ENCODE measurements around the gene ZER1.
"Not testable (repeated sequence)": the region's sequence is repeated elsewhere in the genome, so short reads cannot be mapped to it uniquely, and the experiment has no call there.

The ZER1 gene

DNA sequence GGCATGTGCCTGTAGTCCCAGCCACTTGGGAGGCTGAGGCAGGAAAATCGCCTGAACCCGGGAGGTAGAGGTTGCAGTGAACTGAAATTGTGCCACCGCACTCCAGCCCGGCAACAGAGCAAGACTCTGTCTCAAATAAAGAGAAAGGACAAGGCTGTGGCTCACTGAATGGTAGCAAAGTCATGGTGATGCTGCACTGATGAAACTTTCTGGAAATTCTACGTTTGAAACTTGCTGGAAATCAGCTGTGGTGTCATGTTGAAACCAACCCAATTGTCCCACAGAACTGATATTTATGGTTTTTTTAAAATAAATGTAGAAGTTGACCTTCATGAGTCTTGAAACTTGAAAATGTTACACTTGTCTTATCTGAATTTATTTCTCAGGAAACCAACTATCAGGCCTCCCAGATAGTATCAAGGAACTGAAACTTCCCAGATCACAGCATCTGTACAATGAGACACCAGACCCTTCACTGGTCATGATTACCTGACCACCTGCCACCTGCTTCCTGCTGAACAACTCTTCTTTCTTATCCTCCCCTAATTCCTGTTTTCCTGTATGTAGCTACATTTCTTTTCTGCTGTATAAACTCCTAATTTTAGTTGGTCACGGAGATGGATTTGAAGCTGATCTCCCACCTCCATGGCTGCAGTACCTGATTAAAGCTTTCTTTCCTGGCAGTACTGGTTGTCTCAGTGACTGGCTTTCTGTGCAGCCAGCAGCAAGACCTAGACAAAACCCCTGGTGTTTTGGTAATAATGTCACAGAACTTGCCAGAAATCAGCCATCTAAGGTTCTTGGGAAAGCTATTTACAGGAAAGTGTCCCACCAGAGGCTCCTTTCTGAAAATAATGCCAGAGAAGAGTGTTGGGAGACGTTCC, 9.7 kb upstream of the ZER1 start:
- H3K14ac ChIP-seq (ENCODE audit: low read length), result no peak overlapping the region
- H2BK12ac ChIP-seq (ENCODE audit: low read length), result no peak overlapping the region
- no peak overlapping the region for H3K18ac ChIP-seq (ENCODE audit: low read length)
- no peak overlapping the region for H4K91ac ChIP-seq (ENCODE audit: low read depth, low read length, poor library complexity)
- H3K23ac ChIP-seq (ENCODE audit: low read depth, low read length, poor library complexity), result no peak overlapping the region
- H2AK5ac ChIP-seq (ENCODE audit: low read depth, low read length), result no peak overlapping the region
- DNase-seq (ENCODE audit: low spot score), result no peak
- H2BK15ac ChIP-seq (ENCODE audit: low read length), result no peak overlapping the region
- peaks cover 0 to 2% of the 10 kb centered on the region in 2 donors for H3K4me1 ChIP-seq (ENCODE audit: control insufficient read depth in 2 of 2, insufficient read depth in 1 of 2, low read depth in 1 of 2, low read length in 2 of 2)
- no CpG with 5 or more reads among the region's 7 CpGs for WGBS, 2 donors (ENCODE audit: extremely low coverage in 2 of 2, insufficient read length in 2 of 2, insufficient replicate concordance in 1 of 2)
- H2BK120ac ChIP-seq (ENCODE audit: low read depth, low read length), result no peak overlapping the region
- H4K8ac ChIP-seq (ENCODE audit: low read depth, low read length), result no peak overlapping the region
- H3K27ac ChIP-seq (replicated peaks; ENCODE audit: low read length), result no peak overlapping the region
- H3K27me3 ChIP-seq (ENCODE audit: control insufficient read depth in 3 of 3, insufficient read depth in 3 of 3, low read depth in 1 of 3, low read length in 3 of 3), result no peaks in the 10 kb centered on the region
- H3K9me3 ChIP-seq (replicated peaks in 1 of 2; ENCODE audit: control insufficient read depth in 2 of 2, insufficient read depth in 1 of 2, low read depth in 1 of 2, low read length in 2 of 2), result peaks cover 1 to 8% of the 10 kb centered on the region in 2 donors
- H3K4ac ChIP-seq (ENCODE audit: low read length), result no peak overlapping the region
- no peak overlapping the region for H3K9ac ChIP-seq (ENCODE audit: low read depth, low read length, poor library complexity)
- H3K4me3 ChIP-seq (ENCODE audit: low read length in 2 of 2), result no peak overlapping the region
- no peak overlapping the region for H2AFZ ChIP-seq (ENCODE audit: low read length)
- H3K4me2 ChIP-seq (ENCODE audit: insufficient read depth, low read length, poor library complexity, severe bottlenecking), result no peak overlapping the region
- H3K36me3 ChIP-seq (replicated peaks in 1 of 2; ENCODE audit: control insufficient read depth in 2 of 2, insufficient read depth in 2 of 2, low read length in 2 of 2), result no peaks in the 10 kb centered on the region
- no peaks in the 10 kb centered on the region for H3K79me1 ChIP-seq (ENCODE audit: low read depth, low read length)
- H2BK5ac ChIP-seq (ENCODE audit: low read length), result no peak overlapping the region

DNA sequence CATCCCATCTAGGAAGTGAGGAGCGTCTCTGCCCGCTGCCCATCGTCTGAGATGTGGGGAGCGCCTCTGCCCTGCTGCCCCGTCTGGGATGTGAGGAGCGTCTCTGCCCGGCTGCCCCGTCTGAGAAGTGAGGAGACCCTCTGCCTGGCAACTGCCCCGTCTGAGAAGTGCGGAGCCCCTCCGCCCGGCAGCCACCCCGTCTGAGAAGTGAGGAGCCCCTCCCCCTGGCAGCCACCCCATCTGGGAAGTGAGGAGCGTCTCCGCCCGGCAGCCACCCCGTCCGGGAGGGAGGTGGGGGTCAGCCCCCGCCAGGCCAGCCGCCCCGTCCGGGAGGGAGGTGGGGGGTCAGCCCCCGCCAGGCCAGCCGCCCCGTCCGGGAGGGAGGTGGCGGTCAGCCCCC, 8.4 kb upstream of the ZER1 start:
- peaks cover 1 to 12% of the 10 kb centered on the region in 2 donors for H3K9me3 ChIP-seq (replicated peaks in 1 of 2; ENCODE audit: control insufficient read depth in 2 of 2, insufficient read depth in 1 of 2, low read depth in 1 of 2, low read length in 2 of 2)
- whole genome bisulfite sequencing, 2 donors (ENCODE audit: extremely low coverage in 2 of 2, insufficient read length in 2 of 2, insufficient replicate concordance in 1 of 2), result no CpG with 5 or more reads among the region's 27 CpGs
- DNase-seq (ENCODE audit: low spot score), result not testable (repeated sequence)

DNA sequence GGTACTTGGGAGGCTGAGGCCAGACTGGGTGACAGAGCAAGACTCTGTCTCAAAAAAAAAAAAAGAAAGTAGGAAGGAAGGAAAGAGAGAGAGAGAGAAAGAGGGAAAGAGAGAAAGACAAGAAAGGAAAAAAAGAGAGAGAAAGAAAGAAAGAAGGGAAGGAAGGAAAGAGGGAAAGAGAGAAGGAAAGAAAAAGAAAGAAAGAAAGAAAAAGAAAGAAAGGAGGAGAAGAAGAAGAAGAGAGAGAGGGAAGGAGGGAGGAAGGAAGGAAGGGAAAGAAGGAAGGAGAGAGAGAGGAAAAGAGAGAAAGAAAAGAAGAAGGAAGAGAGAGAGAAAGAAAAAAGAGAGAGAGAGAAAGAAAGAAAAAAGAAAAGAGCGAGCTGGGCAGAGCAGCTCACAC, 3.1 kb upstream of the ZER1 start:
- Histone ChIP-seq H3K4me2 (ENCODE audit: insufficient read depth, low read length, poor library complexity, severe bottlenecking) (no peak overlapping the region), H2BK120ac (ENCODE audit: low read depth, low read length) (no peak overlapping the region), H4K8ac (ENCODE audit: low read depth, low read length) (no peak overlapping the region), H3K14ac (ENCODE audit: low read length) (no peak overlapping the region), H3K36me3 (replicated peaks in 1 of 2; ENCODE audit: control insufficient read depth in 2 of 2, insufficient read depth in 2 of 2, low read length in 2 of 2) (no peaks in the 10 kb centered on the region), H2BK12ac (ENCODE audit: low read length) (no peak overlapping the region), H3K27me3 (ENCODE audit: control insufficient read depth in 3 of 3, insufficient read depth in 3 of 3, low read depth in 1 of 3, low read length in 3 of 3) (no peaks in the 10 kb centered on the region), H2BK5ac (ENCODE audit: low read length) (no peak overlapping the region), H2AK5ac (ENCODE audit: low read depth, low read length) (no peak overlapping the region), H3K23ac (ENCODE audit: low read depth, low read length, poor library complexity) (no peak overlapping the region), H4K91ac (ENCODE audit: low read depth, low read length, poor library complexity) (no peak overlapping the region), H3K18ac (ENCODE audit: low read length) (no peak overlapping the region), H2AFZ (ENCODE audit: low read length) (no peak overlapping the region), H3K27ac (replicated peaks; ENCODE audit: low read length) (no peak overlapping the region), H3K9ac (ENCODE audit: low read depth, low read length, poor library complexity) (no peak overlapping the region), H3K4ac (ENCODE audit: low read length) (no peak overlapping the region), H3K4me1 (ENCODE audit: control insufficient read depth in 2 of 2, insufficient read depth in 1 of 2, low read depth in 1 of 2, low read length in 2 of 2) (peaks cover 3 to 4% of the 10 kb centered on the region in 2 donors), H3K79me1 (ENCODE audit: low read depth, low read length) (no peaks in the 10 kb centered on the region), H2BK15ac (ENCODE audit: low read length) (no peak overlapping the region), H3K9me3 (replicated peaks in 1 of 2; ENCODE audit: control insufficient read depth in 2 of 2, insufficient read depth in 1 of 2, low read depth in 1 of 2, low read length in 2 of 2) (peaks cover 0 to 4% of the 10 kb centered on the region in 2 donors), H3K4me3 (ENCODE audit: low read length in 2 of 2) (no peak overlapping the region)
- no peak for DNase-seq (ENCODE audit: low spot score)
- no CpG with 5 or more reads among the region's 1 CpG for WGBS, 2 donors (ENCODE audit: extremely low coverage in 2 of 2, insufficient read length in 2 of 2, insufficient replicate concordance in 1 of 2)

More for the DNA sequence above, 8.4 kb upstream of the ZER1 start:
- H3K4me3 ChIP-seq (ENCODE audit: low read length in 2 of 2); H2BK12ac ChIP-seq (ENCODE audit: low read length); H2BK15ac ChIP-seq (ENCODE audit: low read length); H3K36me3 ChIP-seq (replicated peaks in 1 of 2; ENCODE audit: control insufficient read depth in 2 of 2, insufficient read depth in 2 of 2, low read length in 2 of 2); H4K8ac ChIP-seq (ENCODE audit: low read depth, low read length); H3K4ac ChIP-seq (ENCODE audit: low read length); H3K79me1 ChIP-seq (ENCODE audit: low read depth, low read length); H2AK5ac ChIP-seq (ENCODE audit: low read depth, low read length); H3K4me1 ChIP-seq (ENCODE audit: control insufficient read depth in 2 of 2, insufficient read depth in 1 of 2, low read depth in 1 of 2, low read length in 2 of 2); H3K23ac ChIP-seq (ENCODE audit: low read depth, low read length, poor library complexity); H4K91ac ChIP-seq (ENCODE audit: low read depth, low read length, poor library complexity); H2BK5ac ChIP-seq (ENCODE audit: low read length); H2AFZ ChIP-seq (ENCODE audit: low read length); H3K27me3 ChIP-seq (ENCODE audit: control insufficient read depth in 3 of 3, insufficient read depth in 3 of 3, low read depth in 1 of 3, low read length in 3 of 3); H3K9ac ChIP-seq (ENCODE audit: low read depth, low read length, poor library complexity); H3K14ac ChIP-seq (ENCODE audit: low read length); H3K4me2 ChIP-seq (ENCODE audit: insufficient read depth, low read length, poor library complexity, severe bottlenecking); H2BK120ac ChIP-seq (ENCODE audit: low read depth, low read length); H3K18ac ChIP-seq (ENCODE audit: low read length); H3K27ac ChIP-seq (replicated peaks; ENCODE audit: low read length): not testable (repeated sequence)

DNA sequence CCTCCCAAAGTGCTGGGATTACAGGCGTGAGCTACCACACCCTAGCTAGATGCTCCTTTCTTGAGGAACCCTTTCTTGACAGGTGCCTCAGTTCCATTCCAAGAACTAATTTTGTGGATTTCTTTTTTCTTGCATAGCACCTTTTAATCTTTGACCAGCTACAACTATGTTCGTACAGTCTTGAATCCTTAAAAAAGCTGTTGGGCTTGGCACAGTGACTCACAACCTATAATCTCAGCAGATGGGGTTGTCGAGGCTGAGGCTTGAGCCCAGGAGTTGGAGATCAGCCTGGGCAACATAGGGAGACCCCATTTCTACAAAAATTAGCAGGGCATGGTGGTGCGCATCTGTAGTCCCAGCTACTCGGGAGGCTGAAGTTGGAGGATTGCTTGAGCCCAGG, 1.3 kb upstream of the ZER1 start:
- Histone ChIP-seq H3K79me1 (ENCODE audit: low read depth, low read length) (peaks cover 2% of the 10 kb centered on the region), H3K27me3 (ENCODE audit: control insufficient read depth in 3 of 3, insufficient read depth in 3 of 3, low read depth in 1 of 3, low read length in 3 of 3) (no peaks in the 10 kb centered on the region), H3K4me3 (ENCODE audit: low read length in 2 of 2) (no peak overlapping the region), H2AK5ac (ENCODE audit: low read depth, low read length) (no peak overlapping the region), H2BK12ac (ENCODE audit: low read length) (no peak overlapping the region), H3K4ac (ENCODE audit: low read length) (no peak overlapping the region), H2BK15ac (ENCODE audit: low read length) (no peak overlapping the region), H3K23ac (ENCODE audit: low read depth, low read length, poor library complexity) (no peak overlapping the region), H3K18ac (ENCODE audit: low read length) (no peak overlapping the region), H4K8ac (ENCODE audit: low read depth, low read length) (no peak overlapping the region), H3K27ac (replicated peaks; ENCODE audit: low read length) (no peak overlapping the region), H4K91ac (ENCODE audit: low read depth, low read length, poor library complexity) (no peak overlapping the region), H2AFZ (ENCODE audit: low read length) (no peak overlapping the region), H3K4me1 (ENCODE audit: control insufficient read depth in 2 of 2, insufficient read depth in 1 of 2, low read depth in 1 of 2, low read length in 2 of 2) (peaks cover 3 to 4% of the 10 kb centered on the region in 2 donors), H2BK5ac (ENCODE audit: low read length) (no peak overlapping the region), H3K14ac (ENCODE audit: low read length) (no peak overlapping the region), H3K4me2 (ENCODE audit: insufficient read depth, low read length, poor library complexity, severe bottlenecking) (no peak overlapping the region), H3K36me3 (replicated peaks in 1 of 2; ENCODE audit: control insufficient read depth in 2 of 2, insufficient read depth in 2 of 2, low read length in 2 of 2) (peaks cover 0 to 5% of the 10 kb centered on the region in 2 donors), H2BK120ac (ENCODE audit: low read depth, low read length) (no peak overlapping the region), H3K9me3 (replicated peaks in 1 of 2; ENCODE audit: control insufficient read depth in 2 of 2, insufficient read depth in 1 of 2, low read depth in 1 of 2, low read length in 2 of 2) (peaks cover 0 to 4% of the 10 kb centered on the region in 2 donors), H3K9ac (ENCODE audit: low read depth, low read length, poor library complexity) (no peak overlapping the region)
- no peak for DNase-seq (ENCODE audit: low spot score)
- WGBS, 2 donors (ENCODE audit: extremely low coverage in 2 of 2, insufficient read length in 2 of 2, insufficient replicate concordance in 1 of 2), result no CpG with 5 or more reads among the region's 5 CpGs

Data from neuronal stem cell (in vitro differentiated cells).